HCT116 (cell line): Measurements from ENCODE around the gene POLR2C. TPM values are rescaled to one million over a fixed set of nuclear protein-coding genes. Genes with fewer than 3 reads are reported as not detected.

Source experiments
- ATAC-seq: fragments of 200-7000 bp; cut with Tn5 transposase; 2 replicates; pipeline ENCODE4 v1.9.1; 2020; ENCODE audit warnings: mild to moderate bottlenecking, moderate library complexity
- BruUV-seq: library from RNA; stranded (reverse); fragments of 400-500 nt; replicated peaks from 2 replicates; lab custom pipeline; 2021; lab: Mats Ljungman, UMichigan
- CTCF ChIA-PET: fragments of 300-600 bp; sonication (Branson Sonifier 250); formaldehyde crosslinking; loops from one replicate; lab custom pipeline; 2021; ENCODE audit warnings: antibody characterized with exemption; lab: Charles Lee
- POLR2A ChIA-PET: fragments of 300-600, 350-600 bp; sonication (Branson Sonifier 250); formaldehyde crosslinking; loops from one replicate; lab custom pipeline; 2021; ENCODE audit warnings: antibody characterized with exemption; lab: Charles Lee
- RAD21 ChIA-PET, 2 experiments: fragments of 300-600 bp; sonication (Branson Sonifier 250); formaldehyde crosslinking; loops; one replicate each; lab custom pipeline; 2023; ENCODE audit warnings: low total read pairs in 2 of 2; ENCODE audit not compliant: uncharacterized antibody in 2 of 2, unreplicated experiment in 2 of 2, low non-redundant PET in 1 of 2; lab: Charles Lee
- DNase-seq: peaks from one replicate; pipeline ENCODE4 v3.0.0-alpha.2; 2010; ENCODE audit warnings: low read depth, low spot score
- H2AFZ ChIP-seq: fragments of 200-600 bp; shearing (Covaris generic), sonication (generic); 2 replicates; pipeline ENCODE4 v1.6.1; 2017; ENCODE audit warnings: low read depth, mixed run types, mixed read lengths, antibody characterized with exemption, low read length; ENCODE audit not compliant: poor library complexity, severe bottlenecking
- H3K27ac ChIP-seq: 2 replicates; pipeline ENCODE4 v1.5.1; 2012; ENCODE audit warnings: low read depth, low read length
- H3K27me3 ChIP-seq: fragments of 200-600 bp; sonication (generic); 2 replicates; pipeline ENCODE4 v1.6.1; 2016; ENCODE audit warnings: mixed run types, low read length, mixed read lengths; ENCODE audit not compliant: insufficient read depth
- H3K36me3 ChIP-seq, 2 experiments: fragments of 200-500 bp in 1 of 2; fragments of 200-600 bp in 1 of 2; sonication (Bioruptor generic) in 1 of 2; sonication (generic) in 1 of 2; 2 replicates each; pipeline versions ENCODE4 v1.5.1 to v1.6.1; 2014 to 2016; ENCODE audit warnings: low read length in 2 of 2, inconsistent platforms in 1 of 2, mixed read lengths in 1 of 2, mixed run types in 1 of 2; ENCODE audit not compliant: insufficient read depth in 2 of 2, control insufficient read depth in 1 of 2
- H3K4me1 ChIP-seq, 2 experiments: fragments of 200-600 bp in 1 of 2; sonication (generic) in 1 of 2; 2 replicates each; pipeline versions ENCODE4 v1.5.1 to v1.6.1; 2012 to 2017; ENCODE audit warnings: low read length in 2 of 2, inconsistent platforms in 1 of 2, mild to moderate bottlenecking in 1 of 2, mixed read lengths in 1 of 2, mixed run types in 1 of 2, moderate library complexity in 1 of 2; ENCODE audit not compliant: insufficient read depth in 2 of 2, control insufficient read depth in 1 of 2
- H3K4me2 ChIP-seq: fragments of 200-600 bp; sonication (generic); 2 replicates; pipeline ENCODE4 v1.6.1; 2017; ENCODE audit warnings: mixed run types, low read length, mixed read lengths
- H3K4me3 ChIP-seq, 2 experiments: fragments of 200-600 bp in 1 of 2; sonication (generic) in 1 of 2; replicated peaks in 1 of 2; 2 replicates each; pipeline ENCODE4 v1.5.1; 2011 to 2016; ENCODE audit warnings: low read length in 2 of 2, control low read depth in 1 of 2, low read depth in 1 of 2, mild to moderate bottlenecking in 1 of 2, mixed read lengths in 1 of 2, mixed run types in 1 of 2
- H3K79me2 ChIP-seq: fragments of 200-600 bp; sonication (generic); 2 replicates; pipeline ENCODE4 v1.6.1; 2017; ENCODE audit warnings: mild to moderate bottlenecking, mixed run types, low read length, moderate library complexity, mixed read lengths; ENCODE audit not compliant: insufficient read depth
- H3K9ac ChIP-seq: fragments of 200-600 bp; sonication (generic); 2 replicates; pipeline ENCODE4 v1.6.1; 2016; ENCODE audit warnings: low read length, mixed read lengths
- H3K9me2 ChIP-seq: fragments of 200-600 bp; sonication (generic), shearing (Covaris generic); 2 replicates; pipeline ENCODE4 v1.6.1; 2017; ENCODE audit warnings: mixed run types, mild to moderate bottlenecking, moderate library complexity; ENCODE audit not compliant: insufficient read depth
- H3K9me3 ChIP-seq, 2 experiments: fragments of 200-500 bp in 1 of 2; fragments of 200-600 bp in 1 of 2; sonication (Bioruptor generic) in 1 of 2; sonication (generic) in 1 of 2; 2 replicates each; pipeline ENCODE4 v1.6.1; 2014 to 2017; ENCODE audit warnings: low read length in 2 of 2, mixed read lengths in 2 of 2, inconsistent platforms in 1 of 2, low read depth in 1 of 2, mild to moderate bottlenecking in 1 of 2, mixed run types in 1 of 2, moderate library complexity in 1 of 2; ENCODE audit not compliant: control insufficient read depth in 1 of 2, insufficient read depth in 1 of 2
- H4K20me1 ChIP-seq: fragments of 200-600 bp; sonication (generic), shearing (Covaris generic); 2 replicates; pipeline ENCODE4 v1.6.1; 2017; ENCODE audit warnings: mixed run types, mild to moderate bottlenecking, moderate library complexity; ENCODE audit not compliant: insufficient read depth
- CEBPB ChIP-seq: IDR thresholded peaks from 2 replicates; pipeline ENCODE4 v1.6.1; 2012; ENCODE audit warnings: low read depth
- EGR1 ChIP-seq: IDR thresholded peaks from 2 replicates; pipeline ENCODE4 v1.6.1; 2012; ENCODE audit warnings: low read depth
- EZH2phosphoT487 ChIP-seq: fragments of 200-600 bp; IDR thresholded peaks from 2 replicates; pipeline ENCODE4 v1.6.1; 2018; ENCODE audit warnings: antibody characterized with exemption, borderline replicate concordance
- JUND ChIP-seq: IDR thresholded peaks from 2 replicates; pipeline ENCODE4 v1.6.1; 2012
- intact Hi-C: fragments of 100-400 bp; cut with micrococcal nuclease; formaldehyde crosslinking; loops from 2 replicates; pipeline ENCODE4 v1.10.0; 2022
- total RNA-seq: library from RNA; stranded (reverse); gene quantifications from one replicate; pipeline ENCODE4 v1.2.1, GENCODE V29; 2021; ENCODE audit not compliant: unreplicated experiment
- TF ChIP-seq, protein P1 (sequence below): IDR thresholded peaks from 2 replicates; pipeline ENCODE4 v1.6.1; 2012; ENCODE audit warnings: low read depth

Gene POLR2C
- total RNA-seq, 1 experiment from 2014 or later = 74.4 TPM

DNA sequence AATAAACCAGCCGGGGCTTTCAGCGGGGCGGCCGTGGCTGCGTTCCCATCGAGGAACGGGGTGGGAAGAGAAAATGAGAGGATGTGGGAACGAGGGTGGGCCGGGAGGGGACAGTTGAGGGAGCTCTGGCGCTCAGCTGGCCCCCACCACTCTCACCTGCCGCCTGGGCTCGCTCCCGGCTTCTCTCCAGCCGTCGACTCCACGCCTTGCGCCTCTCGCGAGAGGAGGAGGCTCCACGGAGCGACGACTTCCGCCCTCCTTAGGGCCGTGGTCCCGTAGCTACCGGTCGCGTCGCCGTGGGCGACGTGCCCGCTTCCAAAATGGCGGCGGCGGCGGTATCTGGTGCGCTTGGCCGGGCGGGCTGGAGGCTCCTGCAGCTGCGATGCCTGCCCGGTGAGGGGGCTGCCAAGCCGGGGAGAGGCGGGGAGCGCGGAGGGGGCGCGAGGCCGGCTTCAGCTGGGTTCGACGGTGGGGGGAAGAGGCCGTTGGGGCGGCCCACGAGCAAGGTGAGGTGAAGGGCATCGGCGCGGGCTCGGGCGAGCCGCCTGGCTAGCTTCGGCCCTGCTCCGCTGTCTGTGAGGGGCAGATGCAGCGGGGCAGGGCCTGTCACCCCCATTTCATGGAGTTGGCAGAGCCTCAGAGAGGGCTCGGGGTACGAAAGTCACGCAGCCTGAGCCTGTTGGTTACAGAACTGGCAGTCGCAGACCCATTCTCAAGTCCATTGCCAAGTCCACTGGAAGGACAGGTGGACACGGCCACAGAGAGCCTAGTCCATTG is 15.1 kb upstream of the POLR2C start, which contains the start of the genes CIAPIN1 and COQ9 (continued):
- TF ChIP-seq EGR1 = peak; percentile 72

DNA sequence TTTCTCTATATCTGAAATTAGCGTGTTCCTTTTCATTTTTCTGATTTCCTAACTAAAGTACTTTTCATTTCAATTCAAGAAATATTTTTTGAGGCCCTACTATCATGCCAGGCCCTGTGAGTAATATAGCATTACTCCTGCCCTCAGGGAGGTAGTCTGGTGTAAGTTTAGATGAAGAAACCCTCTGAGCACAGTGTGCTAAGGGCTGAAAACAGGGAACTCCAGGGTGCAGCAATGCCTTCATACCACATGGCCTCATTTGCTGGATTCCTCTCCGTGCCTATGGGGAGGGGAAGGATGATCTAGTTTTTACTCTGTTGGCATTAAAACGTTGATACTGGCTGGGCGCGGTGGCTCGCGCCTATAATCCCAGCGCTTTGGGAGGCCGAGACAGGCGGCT is 10.5 kb upstream of the POLR2C start:
- H4K20me1 ChIP-seq = no peaks in the 10 kb centered on the region
- no peak overlapping the region for H3K4me2 ChIP-seq
- TF ChIP-seq EZH2phosphoT487 = no peak
- no peak for TF ChIP-seq EGR1
- no peak for TF ChIP-seq JUND
- TF ChIP-seq CEBPB = no peak
- TF ChIP-seq, protein P1, sequence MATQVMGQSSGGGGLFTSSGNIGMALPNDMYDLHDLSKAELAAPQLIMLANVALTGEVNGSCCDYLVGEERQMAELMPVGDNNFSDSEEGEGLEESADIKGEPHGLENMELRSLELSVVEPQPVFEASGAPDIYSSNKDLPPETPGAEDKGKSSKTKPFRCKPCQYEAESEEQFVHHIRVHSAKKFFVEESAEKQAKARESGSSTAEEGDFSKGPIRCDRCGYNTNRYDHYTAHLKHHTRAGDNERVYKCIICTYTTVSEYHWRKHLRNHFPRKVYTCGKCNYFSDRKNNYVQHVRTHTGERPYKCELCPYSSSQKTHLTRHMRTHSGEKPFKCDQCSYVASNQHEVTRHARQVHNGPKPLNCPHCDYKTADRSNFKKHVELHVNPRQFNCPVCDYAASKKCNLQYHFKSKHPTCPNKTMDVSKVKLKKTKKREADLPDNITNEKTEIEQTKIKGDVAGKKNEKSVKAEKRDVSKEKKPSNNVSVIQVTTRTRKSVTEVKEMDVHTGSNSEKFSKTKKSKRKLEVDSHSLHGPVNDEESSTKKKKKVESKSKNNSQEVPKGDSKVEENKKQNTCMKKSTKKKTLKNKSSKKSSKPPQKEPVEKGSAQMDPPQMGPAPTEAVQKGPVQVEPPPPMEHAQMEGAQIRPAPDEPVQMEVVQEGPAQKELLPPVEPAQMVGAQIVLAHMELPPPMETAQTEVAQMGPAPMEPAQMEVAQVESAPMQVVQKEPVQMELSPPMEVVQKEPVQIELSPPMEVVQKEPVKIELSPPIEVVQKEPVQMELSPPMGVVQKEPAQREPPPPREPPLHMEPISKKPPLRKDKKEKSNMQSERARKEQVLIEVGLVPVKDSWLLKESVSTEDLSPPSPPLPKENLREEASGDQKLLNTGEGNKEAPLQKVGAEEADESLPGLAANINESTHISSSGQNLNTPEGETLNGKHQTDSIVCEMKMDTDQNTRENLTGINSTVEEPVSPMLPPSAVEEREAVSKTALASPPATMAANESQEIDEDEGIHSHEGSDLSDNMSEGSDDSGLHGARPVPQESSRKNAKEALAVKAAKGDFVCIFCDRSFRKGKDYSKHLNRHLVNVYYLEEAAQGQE = no peak
- no TSS peak for BruUV-seq
- RAD21 ChIA-PET = no interaction called here
- H2AFZ ChIP-seq = no peak overlapping the region
- ATAC-seq = no peak
- H3K27me3 ChIP-seq = no peaks in the 10 kb centered on the region
- H3K9me2 ChIP-seq = no peaks in the 10 kb centered on the region
- no peak overlapping the region for H3K27ac ChIP-seq
- DNase-seq = no peak
- H3K36me3 ChIP-seq = peaks cover 41 to 49% of the 10 kb centered on the region in 2 experiments
- POLR2A ChIA-PET = no interaction called here
- peaks cover 26% of the 10 kb centered on the region for H3K79me2 ChIP-seq
- no peaks in the 10 kb centered on the region for H3K9me3 ChIP-seq
- no peak overlapping the region for H3K4me3 ChIP-seq
- intact Hi-C loops = no loop called here
- CTCF ChIA-PET = no interaction called here
- H3K4me1 ChIP-seq = peaks cover 3 to 9% of the 10 kb centered on the region in 2 experiments; a peak in 3 of 4 replicates
- H3K9ac ChIP-seq = no peak overlapping the region
